GM18519 (cell line): Measurements from ENCODE around the gene TWF2.

Experiments
- ATAC-seq: cut with Tn5 transposase; IDR thresholded peaks from one replicate; pipeline ENCODE4 v1.9.1; 2021; ENCODE audit warnings: mild to moderate bottlenecking, moderate library complexity; ENCODE audit not compliant: unreplicated experiment, low FRiP score

Gene TWF2

DNA sequence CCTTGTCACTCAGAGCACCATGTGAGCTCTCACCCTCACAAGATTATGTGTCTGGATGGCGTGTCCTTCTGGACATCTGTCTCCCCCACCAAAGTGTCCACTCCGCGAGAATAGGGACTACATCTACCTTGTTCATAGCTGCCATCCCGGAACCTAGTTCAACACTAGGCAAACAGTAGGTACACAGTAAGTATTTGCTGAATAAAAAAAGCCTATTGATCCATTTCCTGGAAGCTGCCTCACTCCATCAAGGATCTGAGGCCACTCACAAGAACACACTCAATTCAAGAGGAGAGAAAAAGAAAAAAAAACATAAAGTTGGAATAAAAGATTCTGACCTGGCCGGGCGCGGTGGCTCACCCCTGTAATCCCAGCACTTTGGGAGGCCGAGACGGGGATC is 52.2 kb downstream of the TWF2 start:
- ATAC-seq, result no peak

DNA sequence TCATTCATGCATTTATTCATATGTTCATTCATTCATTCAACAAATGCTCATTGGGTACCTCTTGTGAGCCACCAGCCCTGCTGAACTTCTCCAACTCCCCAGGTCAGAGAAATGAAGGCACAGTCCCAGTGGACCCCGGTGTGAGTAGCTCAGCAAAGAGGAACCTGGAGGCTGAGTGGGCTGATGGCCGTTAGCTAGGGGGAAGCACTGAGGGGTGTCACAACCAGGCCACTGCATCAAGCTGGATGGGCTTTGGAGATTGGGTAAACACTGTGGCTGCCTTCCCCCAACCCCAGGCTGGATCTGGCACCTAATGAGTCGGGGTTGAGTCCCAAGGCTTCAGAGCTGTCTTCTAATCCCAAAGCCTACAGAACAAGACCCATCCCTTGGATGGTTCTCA is 53.1 kb downstream of the TWF2 start:
- ATAC-seq, result no peak

DNA sequence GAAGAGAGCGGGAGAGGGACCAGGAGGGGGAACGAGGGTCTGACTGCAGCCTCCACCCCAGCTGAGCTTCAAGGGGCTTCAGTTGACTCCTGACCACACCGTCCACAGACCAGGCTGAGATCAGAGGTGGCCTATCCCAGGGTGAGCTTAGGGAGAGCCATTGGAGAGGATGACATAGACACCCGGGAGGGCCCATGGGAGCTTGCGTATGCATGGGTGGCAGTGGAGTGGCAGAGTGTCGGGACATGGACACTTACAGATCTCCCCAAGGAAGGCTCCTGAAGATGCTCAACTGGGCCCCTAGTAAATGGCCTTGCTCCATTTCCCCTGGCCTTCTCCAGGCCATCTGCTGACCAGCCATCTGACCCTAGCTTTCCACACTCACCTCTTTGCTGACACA is 53.6 kb downstream of the TWF2 start:
- ATAC-seq, result no peak

DNA sequence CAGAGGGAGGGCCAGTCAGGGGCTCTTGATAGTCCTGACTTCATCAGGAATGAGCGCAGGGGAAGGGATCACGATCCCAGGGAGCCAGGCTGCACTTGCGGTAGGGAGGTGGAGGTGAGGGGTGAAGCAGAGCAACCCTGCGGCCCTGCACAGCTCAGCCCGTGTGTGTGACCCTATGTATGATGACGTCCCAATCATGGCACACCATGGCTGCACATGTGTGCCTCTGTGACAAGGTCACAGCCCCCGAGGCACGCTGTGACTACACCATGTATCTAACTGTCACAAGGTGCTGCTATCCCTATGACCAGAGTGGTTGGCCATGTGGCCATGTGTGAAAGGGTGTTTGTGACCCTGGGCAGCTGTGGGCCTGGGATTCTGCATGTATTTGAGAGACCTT is 54.3 kb downstream of the TWF2 start:
- ATAC-seq, result no peak

DNA sequence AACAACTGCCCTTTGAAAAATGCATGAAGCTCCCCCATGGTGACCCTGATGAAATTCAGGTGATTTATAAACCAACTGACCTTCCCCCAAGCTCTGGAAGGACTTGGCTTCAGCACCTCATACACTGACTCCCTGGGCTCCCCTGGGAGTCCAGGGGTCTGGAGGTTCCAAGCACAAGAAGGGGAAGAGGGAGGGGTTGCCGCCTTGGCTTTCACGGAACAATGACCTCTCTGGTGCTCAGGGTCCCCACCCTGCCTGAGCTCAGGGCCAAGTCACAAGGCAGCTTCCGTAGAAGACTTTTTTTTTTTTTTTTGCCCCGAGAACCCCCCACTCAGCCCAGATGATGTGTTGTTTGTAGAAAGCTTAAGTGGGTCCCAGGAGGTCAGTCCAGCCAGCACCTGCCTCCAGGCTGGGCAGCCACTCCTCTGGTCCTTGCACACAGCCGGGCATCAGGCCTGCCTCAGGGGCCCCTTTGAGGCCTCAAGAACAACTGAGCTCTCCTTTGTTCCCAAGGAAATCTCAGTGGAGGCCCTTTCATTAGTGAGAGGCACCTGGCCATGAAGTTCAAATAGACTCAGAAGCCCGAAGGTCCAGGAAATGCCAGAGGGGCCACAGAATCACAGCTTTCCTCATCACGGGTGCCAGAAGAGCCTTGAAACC is 55.0 kb downstream of the TWF2 start:
- no peak for ATAC-seq

DNA sequence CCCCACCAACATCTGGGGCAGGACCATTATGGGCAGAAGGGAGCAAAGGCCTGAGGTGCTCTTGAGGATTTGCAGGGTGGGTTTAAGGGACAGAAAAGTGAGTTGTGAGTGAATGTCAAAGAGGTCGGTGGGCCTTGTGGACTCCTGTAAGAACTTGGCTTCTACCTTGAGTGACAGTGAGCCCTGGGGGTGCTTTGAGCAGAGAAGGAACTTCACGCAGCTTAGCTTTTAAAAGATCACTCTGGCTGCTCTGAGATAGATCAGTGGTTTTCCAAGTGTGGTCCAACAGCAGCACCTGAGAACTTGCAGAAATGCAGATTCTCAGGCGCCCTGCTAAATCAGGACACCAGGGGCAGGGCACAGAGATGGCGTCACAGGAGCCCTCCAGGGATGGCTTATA is 56.3 kb downstream of the TWF2 start:
- ATAC-seq, result no peak

DNA sequence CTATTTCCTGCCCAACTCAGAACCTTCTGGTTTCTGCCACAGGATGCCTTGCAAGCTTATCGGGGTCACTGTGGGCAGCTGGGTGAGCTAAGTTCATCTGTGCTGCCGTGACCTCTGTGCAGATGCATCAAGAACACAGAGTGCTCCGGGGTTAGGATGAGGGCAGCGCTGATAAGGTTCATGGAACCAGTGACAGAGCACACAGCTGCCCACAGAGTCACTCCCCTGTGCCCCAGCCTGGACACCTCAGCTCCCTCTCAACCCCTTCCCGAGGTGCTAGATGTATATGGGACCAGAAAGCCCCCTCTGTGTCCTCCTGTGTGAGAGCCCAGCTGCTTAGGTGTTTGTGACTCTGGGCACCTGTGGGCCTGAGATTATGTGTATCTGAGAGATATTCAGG is 56.8 kb downstream of the TWF2 start:
- ATAC-seq, result no peak

DNA sequence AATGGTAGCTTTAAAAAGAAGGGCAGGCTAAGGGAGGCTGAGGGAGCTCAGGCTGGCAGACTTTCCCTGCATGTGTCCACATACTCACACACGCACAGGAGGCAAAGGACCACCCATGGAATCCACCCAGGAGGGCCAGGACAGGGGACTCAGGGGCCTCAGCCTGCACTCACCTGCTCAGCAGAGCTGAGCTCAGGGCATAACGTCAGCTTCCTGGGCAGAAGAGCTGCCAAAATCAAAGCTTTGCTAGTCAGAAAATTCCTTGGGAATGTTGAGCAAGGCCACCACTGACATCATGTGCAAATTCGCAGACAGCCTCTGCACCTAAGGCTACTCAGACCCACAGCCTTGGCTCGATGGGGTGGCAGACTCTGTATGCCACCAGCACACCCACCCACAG is 57.4 kb downstream of the TWF2 start:
- ATAC-seq, result no peak
